ENCODE measurements around the gene FOXQ1. TPM values are rescaled to one million over a fixed set of nuclear protein-coding genes. Genes with fewer than 3 reads are reported as not detected.
"Not testable (repeated sequence)": the region's sequence is repeated elsewhere in the genome, so short reads cannot be mapped to it uniquely, and the experiment has no call there.

Gene FOXQ1
- total RNA-seq, 1 donor from 2014 or later, result 27.9 TPM

GRCh38 chr6:1351381-1352008 lies 39.6 kb downstream of the FOXQ1 start:
- Mint-ChIP-seq H3K27me3 (peaks cover 51% of the 10 kb centered on the region), H3K4me1 (ENCODE audit: unreplicated experiment) (no peaks in the 10 kb centered on the region), H3K9me3 (peaks cover 12% of the 10 kb centered on the region), H3K36me3 (no peaks in the 10 kb centered on the region), H3K27ac (no peak overlapping the region), H3K4me3 (no peak overlapping the region)
- TF ChIP-seq, protein P1, sequence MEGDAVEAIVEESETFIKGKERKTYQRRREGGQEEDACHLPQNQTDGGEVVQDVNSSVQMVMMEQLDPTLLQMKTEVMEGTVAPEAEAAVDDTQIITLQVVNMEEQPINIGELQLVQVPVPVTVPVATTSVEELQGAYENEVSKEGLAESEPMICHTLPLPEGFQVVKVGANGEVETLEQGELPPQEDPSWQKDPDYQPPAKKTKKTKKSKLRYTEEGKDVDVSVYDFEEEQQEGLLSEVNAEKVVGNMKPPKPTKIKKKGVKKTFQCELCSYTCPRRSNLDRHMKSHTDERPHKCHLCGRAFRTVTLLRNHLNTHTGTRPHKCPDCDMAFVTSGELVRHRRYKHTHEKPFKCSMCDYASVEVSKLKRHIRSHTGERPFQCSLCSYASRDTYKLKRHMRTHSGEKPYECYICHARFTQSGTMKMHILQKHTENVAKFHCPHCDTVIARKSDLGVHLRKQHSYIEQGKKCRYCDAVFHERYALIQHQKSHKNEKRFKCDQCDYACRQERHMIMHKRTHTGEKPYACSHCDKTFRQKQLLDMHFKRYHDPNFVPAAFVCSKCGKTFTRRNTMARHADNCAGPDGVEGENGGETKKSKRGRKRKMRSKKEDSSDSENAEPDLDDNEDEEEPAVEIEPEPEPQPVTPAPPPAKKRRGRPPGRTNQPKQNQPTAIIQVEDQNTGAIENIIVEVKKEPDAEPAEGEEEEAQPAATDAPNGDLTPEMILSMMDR (conservative IDR thresholded peaks at IDR 0.05), result no peak
- DNase-seq (ENCODE audit: extremely low spot score, unreplicated experiment), result no peak

- H3K4me1 Mint-ChIP-seq (ENCODE audit: unreplicated experiment), result not testable (repeated sequence)
These were observed 43.2 kb downstream of the FOXQ1 start for GRCh38 chr6:1355068-1355467.

GRCh38 chr6:1361717-1362116 lies 49.8 kb downstream of the FOXQ1 start:
- H3K4me1 Mint-ChIP-seq (ENCODE audit: unreplicated experiment); H3K36me3 Mint-ChIP-seq; H3K9me3 Mint-ChIP-seq: not testable (repeated sequence)

More at GRCh38 chr6:1355068-1355467, 43.2 kb downstream of the FOXQ1 start:
- DNase-seq (ENCODE audit: extremely low spot score, unreplicated experiment); H3K36me3 Mint-ChIP-seq; H3K27ac Mint-ChIP-seq; H3K4me3 Mint-ChIP-seq: not testable (repeated sequence)
- H3K27me3 Mint-ChIP-seq, result peaks cover 44% of the 10 kb centered on the region
- peaks cover 12% of the 10 kb centered on the region for H3K9me3 Mint-ChIP-seq

GRCh38 chr6:1362643-1363042 lies 50.7 kb downstream of the FOXQ1 start:
- Mint-ChIP-seq H3K4me1 (ENCODE audit: unreplicated experiment) (no peaks in the 10 kb centered on the region), H3K27me3 (peaks cover 52% of the 10 kb centered on the region), H3K36me3 (no peaks in the 10 kb centered on the region), H3K4me3 (no peak overlapping the region), H3K27ac (no peak overlapping the region), H3K9me3 (no peaks in the 10 kb centered on the region)
- no peak for DNase-seq (ENCODE audit: extremely low spot score, unreplicated experiment)
- TF ChIP-seq, protein P1 (conservative IDR thresholded peaks at IDR 0.05), result no peak

More at GRCh38 chr6:1361717-1362116, 49.8 kb downstream of the FOXQ1 start:
- DNase-seq (ENCODE audit: extremely low spot score, unreplicated experiment); H3K4me3 Mint-ChIP-seq; H3K27ac Mint-ChIP-seq: not testable (repeated sequence)
- H3K27me3 Mint-ChIP-seq, result peaks cover 53% of the 10 kb centered on the region

- DNase-seq (ENCODE audit: extremely low spot score, unreplicated experiment), result no peak
- Mint-ChIP-seq H3K9me3 (no peaks in the 10 kb centered on the region), H3K36me3 (no peaks in the 10 kb centered on the region), H3K4me3 (no peak overlapping the region), H3K4me1 (ENCODE audit: unreplicated experiment) (no peaks in the 10 kb centered on the region), H3K27ac (no peak overlapping the region), H3K27me3 (peaks cover 58% of the 10 kb centered on the region)
- TF ChIP-seq, protein P1 (conservative IDR thresholded peaks at IDR 0.05), result no peak
These were observed 51.4 kb downstream of the FOXQ1 start for GRCh38 chr6:1363298-1363697.

GRCh38 chr6:1363729-1364572 lies 52.1 kb downstream of the FOXQ1 start:
- no peaks in the 10 kb centered on the region for H3K4me1 Mint-ChIP-seq (ENCODE audit: unreplicated experiment)
- H3K9me3 Mint-ChIP-seq, result no peaks in the 10 kb centered on the region
- TF ChIP-seq, protein P1 (conservative IDR thresholded peaks at IDR 0.05), result peak; percentile 60
- no peaks in the 10 kb centered on the region for H3K36me3 Mint-ChIP-seq
- H3K27me3 Mint-ChIP-seq, result peaks cover 62% of the 10 kb centered on the region
- H3K4me3 Mint-ChIP-seq, result no peak overlapping the region
- no peak for DNase-seq (ENCODE audit: extremely low spot score, unreplicated experiment)
- H3K27ac Mint-ChIP-seq, result no peak overlapping the region

Other genes with a start within 250 kb of the FOXQ1 start
- 2.1 and 8.1 TPM in 2 replicates for gene FOXF2, start 77.5 kb downstream of the FOXQ1 start, total RNA-seq (ENCODE audit: low replicate concordance)

Data from type B pancreatic cell (in vitro differentiated cells).